Measurements from ENCODE around the gene RTEL1. TPM values are rescaled to one million over a fixed set of nuclear protein-coding genes. Genes with fewer than 3 reads are reported as not detected.
"Not testable (repeated sequence)": the region's sequence is repeated elsewhere in the genome, so short reads cannot be mapped to it uniquely, and the experiment has no call there.

RTEL1 gene
- total and polyA plus RNA-seq, 2 donors (not counting 1 experiment from before 2014, with no cell fraction given) = 15.1 to 32.6 TPM

DNA sequence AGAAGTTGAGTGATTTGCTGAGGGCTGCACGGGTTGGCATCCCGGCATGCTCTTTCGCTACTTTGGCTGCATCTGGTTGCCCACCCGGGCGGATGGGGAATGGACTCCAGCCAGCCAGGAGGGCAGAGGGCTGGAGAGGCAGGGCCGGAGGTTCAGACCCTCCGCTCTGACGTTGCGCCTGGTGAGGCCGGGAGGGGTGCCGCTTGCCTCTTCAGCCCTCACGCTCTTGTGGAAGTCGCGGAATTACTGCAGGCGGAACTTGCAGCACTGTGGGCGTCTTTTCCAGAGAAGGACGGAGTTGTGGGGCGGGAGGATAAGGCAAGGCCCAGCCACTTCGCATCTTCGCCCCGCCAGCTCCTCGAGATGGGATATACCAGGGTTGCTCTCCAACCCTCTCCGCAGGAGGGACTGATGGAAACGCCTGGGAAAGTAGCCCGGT, 656 bp downstream of the RTEL1 start:
- H3K27ac Mint-ChIP-seq = peak overlapping the region; percentile 96
- no peaks in the 10 kb centered on the region for H3K9me3 Mint-ChIP-seq (ENCODE audit: insufficient read depth)
- TF ChIP-seq EZH2 (IDR thresholded peaks at IDR 0.05; ENCODE audit: borderline replicate concordance, insufficient read depth, low read depth, low read length, poor library complexity, severe bottlenecking) (no peak), CTCF (IDR thresholded peaks at IDR 0.05) (no peak)
- H3K9me3 ChIP-seq (ENCODE audit: control extremely low read depth in 1 of 3, control insufficient read depth in 2 of 3, insufficient read depth in 1 of 3, low read length in 2 of 3) = peaks cover 0 to 4% (median 0%) of the 10 kb centered on the region in 3 donors
- H3K4me1 Mint-ChIP-seq = peaks cover 20% of the 10 kb centered on the region
- H3K36me3 ChIP-seq (replicated peaks in 1 of 2; ENCODE audit: control extremely low read depth in 1 of 2, control insufficient read depth in 1 of 2, extremely low read depth in 1 of 2, insufficient read depth in 2 of 2, low read length in 1 of 2) = peaks cover 0 to 15% of the 10 kb centered on the region in 2 experiments
- peak overlapping the region in 1 of 2 donors; percentile 47 for H3K27ac ChIP-seq (ENCODE audit: low read length in 2 of 2)
- H2AFZ ChIP-seq (ENCODE audit: insufficient read depth, low read depth, low read length, poor library complexity, severe bottlenecking) = peak overlapping the region; percentile 100
- ChIA-PET CTCF (interaction anchor here (1.0 to 2.4 kb wide), 9 partner anchors 17 to 315 kb away, joined by 3 to 17 read pairs (median 3); partner anchors contain the start of genes ARFRP1, GMEB2, PTK6 and ZGPAT), POLR2A (interaction anchor here (0.6 to 2.1 kb wide), 12 partner anchors 15 to 419 kb away, joined by 3 to 19 read pairs (median 4); partner anchors contain the start of genes ARFRP1, GMEB2, PRPF6 and PTK6)
- peaks cover 17 to 31% of the 10 kb centered on the region in 2 donors for H3K4me1 ChIP-seq (ENCODE audit: control insufficient read depth in 2 of 2, insufficient read depth in 2 of 2, low read length in 2 of 2)
- ATAC-seq (ENCODE audit: low read depth) (no peak), DNase-seq (no peak)
- peak overlapping the region; percentile 95 for H3K4me2 ChIP-seq (replicated peaks; ENCODE audit: low read depth, low read length, poor library complexity, severe bottlenecking)
- 4% methylated on average over 25 of the region's 25 CpGs for WGBS (ENCODE audit: insufficient coverage)
- peak overlapping the region; percentile 81 for H3K9ac ChIP-seq (ENCODE audit: low read length)
- peaks cover 10% of the 10 kb centered on the region for H3K79me2 ChIP-seq (ENCODE audit: control insufficient read depth, insufficient read depth, low read length)
- intact Hi-C loops (cut with micrococcal nuclease) = loop anchor here (1.0 to 5.0 kb wide), 8 partner anchors 16 to 404 kb away; partner anchors contain the start of genes ARFRP1, GMEB2, LIME1 and PPDPF
- no peaks in the 10 kb centered on the region for H3K27me3 Mint-ChIP-seq
- H3K27me3 ChIP-seq (replicated peaks in 1 of 4; ENCODE audit: control extremely low read depth in 1 of 4, control insufficient read depth in 3 of 4, insufficient read depth in 4 of 4, low read length in 3 of 4) = peaks cover 0 to 25% (median 8%) of the 10 kb centered on the region in 4 experiments
- H3K4me3 Mint-ChIP-seq = peak overlapping the region; percentile 98
- peak overlapping the region; percentile 51 to 94 (median 84) for H3K4me3 ChIP-seq (ENCODE audit: control extremely low read depth in 1 of 5, extremely low read depth in 1 of 5, insufficient read depth in 1 of 5, low read depth in 2 of 5, low read length in 4 of 5)
- H4K20me1 ChIP-seq (ENCODE audit: control insufficient read depth, insufficient read depth, low read length, poor library complexity, severe bottlenecking) = no peaks in the 10 kb centered on the region

GRCh38 chr20:63659370-63659769, 1.3 kb downstream of the RTEL1 start:
- Histone ChIP-seq H3K4me2 (replicated peaks; ENCODE audit: low read depth, low read length, poor library complexity, severe bottlenecking) (peak overlapping the region; percentile 95), H3K4me3 (ENCODE audit: control extremely low read depth in 1 of 5, extremely low read depth in 1 of 5, insufficient read depth in 1 of 5, low read depth in 2 of 5, low read length in 4 of 5) (no peak overlapping the region), H3K36me3 (replicated peaks in 1 of 2; ENCODE audit: control extremely low read depth in 1 of 2, control insufficient read depth in 1 of 2, extremely low read depth in 1 of 2, insufficient read depth in 2 of 2, low read length in 1 of 2) (peaks cover 0 to 15% of the 10 kb centered on the region in 2 experiments), H3K4me1 (ENCODE audit: control insufficient read depth in 2 of 2, insufficient read depth in 2 of 2, low read length in 2 of 2) (peaks cover 12 to 25% of the 10 kb centered on the region in 2 donors), H3K9me3 (ENCODE audit: control extremely low read depth in 1 of 3, control insufficient read depth in 2 of 3, insufficient read depth in 1 of 3, low read length in 2 of 3) (peaks cover 0 to under 1% (median 0%) of the 10 kb centered on the region in 3 donors), H3K9ac (ENCODE audit: low read length) (no peak overlapping the region), H4K20me1 (ENCODE audit: control insufficient read depth, insufficient read depth, low read length, poor library complexity, severe bottlenecking) (no peaks in the 10 kb centered on the region), H3K27me3 (replicated peaks in 1 of 4; ENCODE audit: control extremely low read depth in 1 of 4, control insufficient read depth in 3 of 4, insufficient read depth in 4 of 4, low read length in 3 of 4) (peaks cover 0 to 19% (median 6%) of the 10 kb centered on the region in 4 experiments), H2AFZ (ENCODE audit: insufficient read depth, low read depth, low read length, poor library complexity, severe bottlenecking) (no peak overlapping the region), H3K27ac (ENCODE audit: low read length in 2 of 2) (no peak overlapping the region), H3K79me2 (ENCODE audit: control insufficient read depth, insufficient read depth, low read length) (peaks cover 11% of the 10 kb centered on the region)
- Mint-ChIP-seq H3K27me3 (no peaks in the 10 kb centered on the region), H3K9me3 (ENCODE audit: insufficient read depth) (no peaks in the 10 kb centered on the region), H3K4me3 (peak overlapping the region; percentile 98), H3K27ac (no peak overlapping the region), H3K4me1 (peaks cover 16% of the 10 kb centered on the region)
- intact Hi-C loops (cut with micrococcal nuclease) = loop anchor here (2.0 to 5.0 kb wide), 2 partner anchors 77 to 403 kb away; partner anchors contain the start of genes LIME1 and TCEA2
- TF ChIP-seq CTCF (IDR thresholded peaks at IDR 0.05) = no peak
- ATAC-seq (ENCODE audit: low read depth) (no peak), DNase-seq (no peak)
- CTCF ChIA-PET = interaction anchor here (2.4 kb wide), 1 partner anchor 121 kb away, joined by 17 read pairs; the partner anchor contains the start of gene PTK6
- 78% methylated on average over 8 of the region's 13 CpGs for WGBS (ENCODE audit: insufficient coverage)
- POLR2A ChIA-PET = interaction anchor here (1.6 kb wide), 1 partner anchor 321 kb away, joined by 4 read pairs; the partner anchor contains the start of gene PRPF6

DNA sequence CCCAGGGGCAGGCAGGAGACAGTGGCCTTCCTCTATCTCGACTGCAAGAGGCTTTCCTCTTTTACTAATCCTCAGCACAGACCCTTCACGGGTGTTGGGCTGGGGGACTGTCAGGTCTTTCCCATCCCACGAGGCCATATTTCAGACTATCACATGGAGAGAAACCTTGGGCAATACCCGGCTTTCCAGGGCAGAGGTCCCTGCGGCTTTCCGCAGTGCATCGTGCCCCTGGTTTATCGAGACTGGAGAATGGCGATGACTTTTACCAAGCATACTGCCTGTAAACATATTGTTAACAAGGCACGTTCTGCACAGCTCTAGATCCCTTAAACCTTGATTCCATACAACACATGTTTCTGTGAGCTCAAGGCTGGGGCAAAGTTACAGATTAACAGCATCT, 2.1 kb downstream of the RTEL1 start:
- H3K4me3 Mint-ChIP-seq = peak overlapping the region; percentile 98
- 99% methylated on average over 9 of the region's 10 CpGs for WGBS (ENCODE audit: insufficient coverage)
- H3K27me3 Mint-ChIP-seq; POLR2A ChIA-PET; H3K4me3 ChIP-seq (ENCODE audit: control extremely low read depth in 1 of 5, extremely low read depth in 1 of 5, insufficient read depth in 1 of 5, low read depth in 2 of 5, low read length in 4 of 5); H4K20me1 ChIP-seq (ENCODE audit: control insufficient read depth, insufficient read depth, low read length, poor library complexity, severe bottlenecking); intact Hi-C loops (cut with micrococcal nuclease); H3K4me2 ChIP-seq (replicated peaks; ENCODE audit: low read depth, low read length, poor library complexity, severe bottlenecking); H3K9me3 Mint-ChIP-seq (ENCODE audit: insufficient read depth); H3K9ac ChIP-seq (ENCODE audit: low read length); CTCF ChIA-PET; ATAC-seq (ENCODE audit: low read depth); H3K9me3 ChIP-seq (ENCODE audit: control extremely low read depth in 1 of 3, control insufficient read depth in 2 of 3, insufficient read depth in 1 of 3, low read length in 2 of 3); DNase-seq; H3K27ac ChIP-seq (ENCODE audit: low read length in 2 of 2); H2AFZ ChIP-seq (ENCODE audit: insufficient read depth, low read depth, low read length, poor library complexity, severe bottlenecking); H3K27ac Mint-ChIP-seq: not testable (repeated sequence)
- peaks cover 12 to 21% of the 10 kb centered on the region in 2 donors for H3K4me1 ChIP-seq (ENCODE audit: control insufficient read depth in 2 of 2, insufficient read depth in 2 of 2, low read length in 2 of 2)
- H3K36me3 ChIP-seq (replicated peaks in 1 of 2; ENCODE audit: control extremely low read depth in 1 of 2, control insufficient read depth in 1 of 2, extremely low read depth in 1 of 2, insufficient read depth in 2 of 2, low read length in 1 of 2) = peaks cover 0 to 15% of the 10 kb centered on the region in 2 experiments
- H3K27me3 ChIP-seq (replicated peaks in 1 of 4; ENCODE audit: control extremely low read depth in 1 of 4, control insufficient read depth in 3 of 4, insufficient read depth in 4 of 4, low read length in 3 of 4) = peaks cover 0 to 11% (median 2%) of the 10 kb centered on the region in 4 experiments
- peaks cover 18% of the 10 kb centered on the region for H3K79me2 ChIP-seq (ENCODE audit: control insufficient read depth, insufficient read depth, low read length)
- peaks cover 16% of the 10 kb centered on the region for H3K4me1 Mint-ChIP-seq
